Colon (tissue), 2 donors: Measurements from ENCODE around the gene DENND4A.
"Not testable (repeated sequence)": the region's sequence is repeated elsewhere in the genome, so short reads cannot be mapped to it uniquely, and the experiment has no call there.

Experiments used
- FAIRE-seq: peaks from 2 replicates; lab custom pipeline; 2012; peaks lifted over from hg19 to GRCh38; lab: Jason Lieb, UNC
- donor health status: control.
- donor health status: control.

The DENND4A gene

GRCh38 chr15:65632780-65633375, 159.2 kb downstream of the DENND4A start:
- no peak for FAIRE-seq

- no peak for FAIRE-seq
These were observed 160.6 kb downstream of the DENND4A start for GRCh38 chr15:65631503-65631902.

GRCh38 chr15:65630760-65631159, 161.3 kb downstream of the DENND4A start:
- no peak for FAIRE-seq

GRCh38 chr15:65629548-65629947, 162.5 kb downstream of the DENND4A start:
- FAIRE-seq, result no peak

GRCh38 chr15:65626856-65627255, 165.2 kb downstream of the DENND4A start:
- no peak for FAIRE-seq

GRCh38 chr15:65623103-65623502, 169.0 kb downstream of the DENND4A start:
- no peak for FAIRE-seq

GRCh38 chr15:65621638-65622037, 170.5 kb downstream of the DENND4A start, which contains the start of gene SLC24A1:
TSS of gene SLC24A1 (plus strand) at chr15:65621938. CDS start at chr15:65624081, 2,143 bp downstream.
- no peak for FAIRE-seq

- FAIRE-seq, result no peak
These were observed 171.3 kb downstream of the DENND4A start for GRCh38 chr15:65620833-65621232.

GRCh38 chr15:65619626-65620290, 172.3 kb downstream of the DENND4A start:
- FAIRE-seq, result no peak

GRCh38 chr15:65618560-65619109, 173.5 kb downstream of the DENND4A start:
- no peak for FAIRE-seq

- not testable (repeated sequence) for FAIRE-seq
These were observed 176.2 kb downstream of the DENND4A start for GRCh38 chr15:65615887-65616286.

- FAIRE-seq, result no peak
These were observed 178.9 kb downstream of the DENND4A start for GRCh38 chr15:65612949-65613744.

- no peak for FAIRE-seq
These were observed 179.5 kb downstream of the DENND4A start for GRCh38 chr15:65612616-65612946.

- FAIRE-seq, result no peak
These were observed 180.0 kb downstream of the DENND4A start for GRCh38 chr15:65611888-65612615.

- FAIRE-seq, result no peak
These were observed 181.0 kb downstream of the DENND4A start, which contains the start of gene INTS14 for GRCh38 chr15:65610871-65611718. TSS of gene INTS14 (minus strand) at chr15:65611131. CDS start at chr15:65607380, 3,751 bp downstream.
